Activated T-helper 1 cell treated with anti-CD3 and anti-CD28 coated beads, Interleukin-12 subunit alpha, Interleukin-12 subunit beta, Interleukin-2, Interleukin-4 antibody, amounts not matched to agents 30 ng/mL and 10 ng/mL and 1 ng/mL, durations not matched to agents 14 hours and 24 hours and 36 hours (primary cell): ENCODE measurements around the gene SPECC1L. TPM values are rescaled to one million over a fixed set of nuclear protein-coding genes. Genes with fewer than 3 reads are reported as not detected.
A peak's percentile ranks its signal among the peaks of the same experiment; 100 is the strongest.

Source experiments
- DNase-seq: peaks from one replicate; pipeline ENCODE4 v3.0.0; 2021; ENCODE audit warnings: low spot score
- H3K27ac Mint-ChIP-seq: one replicate; pipeline ENCODE4 v1.8.0; 2021; ENCODE audit warnings: mild to moderate bottlenecking, mixed read lengths
- H3K27me3 Mint-ChIP-seq: one replicate; pipeline ENCODE4 v1.8.0; 2022; ENCODE audit warnings: mild to moderate bottlenecking, moderate library complexity, mixed read lengths; ENCODE audit not compliant: insufficient read depth
- H3K36me3 Mint-ChIP-seq: one replicate; pipeline ENCODE4 v1.8.0; 2021; ENCODE audit warnings: low read depth, mixed read lengths
- H3K4me1 Mint-ChIP-seq: one replicate; pipeline ENCODE4 v1.8.0; 2021; ENCODE audit warnings: low read depth, mixed read lengths
- H3K4me3 Mint-ChIP-seq: one replicate; pipeline ENCODE4 v1.8.0; 2021; ENCODE audit warnings: mild to moderate bottlenecking, moderate library complexity, mixed read lengths
- H3K9me3 Mint-ChIP-seq: one replicate; pipeline ENCODE4 v1.8.0; 2021; ENCODE audit warnings: mixed read lengths
- intact Hi-C: fragments of 100-400 bp; cut with micrococcal nuclease; formaldehyde crosslinking; loops from one replicate; pipeline ENCODE4 v1.15.1; 2024
- total RNA-seq: library from RNA; stranded (reverse); gene quantifications from 2 replicates; pipeline ENCODE4 v1.2.3, GENCODE V29; 2022

The SPECC1L gene
- total RNA-seq, 1 donor from 2014 or later = 40.3 TPM

DNA sequence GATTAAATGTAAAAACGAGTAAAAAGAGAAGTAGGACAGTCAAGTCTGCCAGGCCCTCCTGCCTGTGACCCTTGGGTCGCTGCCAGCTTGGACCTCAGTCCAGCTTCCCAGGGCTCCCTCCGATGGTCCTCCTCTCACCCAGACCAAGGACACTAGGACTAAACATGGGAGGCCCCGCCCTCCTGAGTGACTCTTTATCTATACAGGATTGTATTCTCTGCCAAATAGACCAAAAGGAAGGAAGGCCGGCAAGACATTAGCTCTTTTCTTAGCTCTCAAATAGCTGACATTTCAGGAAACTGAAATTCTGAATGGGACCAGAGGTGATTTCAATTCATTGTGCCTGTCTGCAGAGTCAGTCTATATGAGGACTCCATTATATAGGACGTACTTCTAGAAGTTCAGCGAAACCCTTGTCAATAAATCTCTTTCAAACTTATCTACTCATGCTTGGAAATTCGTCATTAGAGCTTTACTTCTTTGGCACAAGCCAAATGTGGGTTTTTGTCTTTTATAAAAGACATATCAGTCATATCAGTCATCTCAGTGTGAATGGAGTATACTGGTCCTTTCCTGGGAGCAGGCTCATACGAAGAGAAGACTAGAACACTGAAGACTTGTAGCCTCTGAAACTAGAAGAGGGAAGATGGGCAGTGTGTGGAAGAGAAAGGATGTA lies 185.3 kb downstream of the SPECC1L start:
- Mint-ChIP-seq H3K27ac (no peak overlapping the region), H3K27me3 (no peaks in the 10 kb centered on the region), H3K4me3 (no peak overlapping the region), H3K9me3 (no peaks in the 10 kb centered on the region), H3K36me3 (no peaks in the 10 kb centered on the region), H3K4me1 (peaks cover 18% of the 10 kb centered on the region)
- no peak for DNase-seq
- intact Hi-C loops = no loop called here

DNA sequence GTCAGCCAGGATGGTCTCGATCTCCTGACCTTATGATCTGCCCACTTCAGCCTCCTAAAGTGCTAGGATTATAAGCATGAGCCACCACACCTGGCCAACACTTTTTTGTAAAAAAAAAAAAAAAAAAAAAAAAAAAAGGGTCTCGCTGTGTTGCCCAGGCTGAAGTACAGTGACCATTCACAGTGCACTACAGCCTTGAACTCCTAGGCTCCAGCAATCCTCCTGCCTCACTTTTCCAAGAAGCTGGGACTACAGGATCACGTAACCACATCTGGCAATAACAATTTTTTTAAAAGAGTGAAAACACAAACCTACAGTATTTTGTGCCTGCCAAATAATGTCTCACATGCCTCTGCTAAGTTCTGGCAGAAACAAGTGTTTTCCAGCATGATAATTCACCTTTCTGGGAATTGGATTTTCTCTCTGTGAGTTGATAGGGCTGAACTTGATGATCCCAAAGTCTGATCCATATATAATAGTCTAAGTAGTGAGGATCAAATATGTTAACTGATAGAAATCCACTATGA lies 187.3 kb downstream of the SPECC1L start:
- intact Hi-C loops = no loop called here
- H3K4me1 Mint-ChIP-seq = peaks cover 20% of the 10 kb centered on the region

DNA sequence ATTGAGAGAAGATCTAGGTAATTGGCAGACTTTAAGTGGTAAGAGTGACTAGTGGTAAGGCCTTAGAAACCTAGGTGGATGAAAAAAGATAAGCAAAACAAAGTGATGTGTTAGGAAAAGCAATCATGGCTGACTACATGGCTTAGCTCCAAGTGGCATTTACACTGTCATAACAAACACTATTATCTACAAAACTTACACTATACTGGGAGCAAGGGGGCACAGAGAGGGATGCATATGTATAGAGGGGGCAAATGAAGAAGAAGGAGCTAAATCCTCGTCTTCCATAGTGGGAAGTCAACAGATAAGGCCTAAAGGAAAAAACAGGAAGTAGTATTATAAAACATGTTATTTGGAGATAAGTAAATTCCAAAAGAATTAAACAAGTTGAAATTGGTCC lies 189.3 kb downstream of the SPECC1L start:
- Mint-ChIP-seq H3K4me3 (no peak overlapping the region), H3K27me3 (no peaks in the 10 kb centered on the region), H3K36me3 (no peaks in the 10 kb centered on the region), H3K27ac (no peak overlapping the region), H3K4me1 (peaks cover 19% of the 10 kb centered on the region), H3K9me3 (no peaks in the 10 kb centered on the region)
- DNase-seq = no peak
- intact Hi-C loops = no loop called here

More for the DNA sequence above, 187.3 kb downstream of the SPECC1L start:
- Mint-ChIP-seq H3K27ac (no peak overlapping the region), H3K9me3 (no peaks in the 10 kb centered on the region), H3K4me3 (no peak overlapping the region), H3K36me3 (no peaks in the 10 kb centered on the region), H3K27me3 (no peaks in the 10 kb centered on the region)
- DNase-seq = no peak

DNA sequence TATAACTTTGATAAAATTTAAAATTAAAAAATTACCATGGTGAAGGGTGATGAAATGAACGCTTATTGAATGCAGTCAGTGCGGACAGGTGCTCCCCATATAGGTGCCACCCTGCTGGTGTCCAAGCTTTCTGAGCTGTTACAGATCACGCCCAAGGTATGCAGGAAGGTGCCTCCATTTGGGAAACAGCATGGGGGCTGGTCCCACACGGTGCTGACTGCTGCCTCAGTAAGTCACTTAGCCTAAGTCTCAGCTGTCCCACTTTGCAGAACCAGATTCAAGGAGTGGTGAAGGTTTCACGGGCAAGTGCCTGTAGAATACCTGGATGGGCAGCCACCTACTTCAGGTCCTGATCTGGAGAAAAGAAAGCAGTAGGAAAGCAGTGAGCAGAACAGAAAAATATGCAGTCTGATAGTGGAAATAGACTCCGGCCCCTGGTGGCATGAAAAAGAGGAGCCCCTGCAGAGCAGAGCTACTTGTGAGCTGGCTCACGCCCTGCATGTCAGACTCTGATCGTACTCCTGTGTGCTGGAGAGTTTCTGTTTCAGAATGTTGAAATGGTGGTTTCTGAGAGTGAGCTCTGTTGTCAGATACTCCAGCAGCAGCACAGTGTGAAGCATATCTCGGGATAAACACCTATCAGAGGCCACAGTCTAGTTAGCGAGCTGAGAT lies 189.9 kb downstream of the SPECC1L start:
- Mint-ChIP-seq H3K4me1 (peaks cover 22% of the 10 kb centered on the region), H3K36me3 (no peaks in the 10 kb centered on the region), H3K27ac (peak overlapping the region; percentile 40), H3K9me3 (no peaks in the 10 kb centered on the region), H3K4me3 (no peak overlapping the region), H3K27me3 (no peaks in the 10 kb centered on the region)
- intact Hi-C loops = no loop called here
- peak; percentile 11 for DNase-seq

DNA sequence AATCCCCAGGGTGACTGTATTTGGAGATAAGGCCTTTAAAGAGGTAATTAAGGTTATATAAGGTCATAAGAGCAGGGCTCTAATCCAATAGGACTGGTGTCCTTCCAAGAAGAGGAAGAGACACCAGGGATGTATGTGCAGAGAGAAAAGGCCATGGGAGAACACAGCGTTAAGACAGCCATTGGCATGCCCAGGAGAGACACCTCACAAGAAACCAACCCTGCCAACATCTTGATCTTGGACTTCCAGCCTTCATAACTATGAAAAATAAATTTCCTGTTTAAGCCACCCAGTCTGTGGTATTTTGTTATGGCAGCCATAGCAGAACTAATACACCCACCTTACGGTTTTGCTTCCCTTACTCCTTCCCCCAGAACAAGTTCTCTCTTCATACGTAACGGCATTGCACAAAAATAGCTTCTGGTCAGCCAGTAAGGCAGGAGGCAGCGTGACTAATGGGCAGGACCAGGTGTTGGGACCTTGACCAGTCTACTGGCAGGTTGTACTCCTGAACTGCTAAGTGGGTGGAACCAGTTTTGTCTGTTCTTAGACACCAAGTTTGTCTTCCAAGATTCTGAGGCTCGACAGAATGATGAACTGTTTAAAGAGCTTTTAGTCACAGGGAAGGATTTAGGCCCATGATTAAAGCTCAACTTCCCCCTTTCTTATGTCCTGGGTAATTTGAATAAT lies 192.6 kb downstream of the SPECC1L start:
- H3K4me1 Mint-ChIP-seq = peaks cover 26% of the 10 kb centered on the region
- H3K4me3 Mint-ChIP-seq = no peak overlapping the region
- H3K9me3 Mint-ChIP-seq = no peaks in the 10 kb centered on the region
- intact Hi-C loops = no loop called here
- no peak overlapping the region for H3K27ac Mint-ChIP-seq
- no peak for DNase-seq
- H3K27me3 Mint-ChIP-seq = peaks cover 2% of the 10 kb centered on the region
- H3K36me3 Mint-ChIP-seq = no peaks in the 10 kb centered on the region

DNA sequence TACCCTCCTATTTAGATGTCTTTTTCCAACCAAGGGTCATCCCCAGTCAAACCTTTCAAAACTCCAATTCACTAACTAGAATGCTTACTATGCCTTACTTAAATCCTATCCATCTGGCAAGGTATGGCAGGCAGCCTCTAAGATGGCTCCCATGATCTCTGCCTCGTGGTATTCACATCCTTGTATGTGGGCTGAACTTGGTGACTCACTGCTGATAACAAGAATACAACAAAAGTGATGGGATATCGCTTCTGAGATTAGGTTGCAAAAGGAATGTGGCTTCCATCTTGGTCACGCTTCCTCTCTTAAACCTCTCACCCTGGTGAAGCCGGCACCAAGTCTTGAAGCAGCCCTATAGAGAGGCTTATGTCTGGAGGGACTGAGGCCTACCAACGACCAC lies 194.9 kb downstream of the SPECC1L start:
- no peak overlapping the region for H3K27ac Mint-ChIP-seq
- H3K9me3 Mint-ChIP-seq = no peaks in the 10 kb centered on the region
- peaks cover 2% of the 10 kb centered on the region for H3K27me3 Mint-ChIP-seq
- no peak for DNase-seq
- peaks cover 15% of the 10 kb centered on the region for H3K4me1 Mint-ChIP-seq
- H3K4me3 Mint-ChIP-seq = no peak overlapping the region
- no peaks in the 10 kb centered on the region for H3K36me3 Mint-ChIP-seq
- intact Hi-C loops = loop anchor here (5.0 kb wide), 1 partner anchor 38 kb away; the partner anchor contains the start of gene ADORA2A

DNA sequence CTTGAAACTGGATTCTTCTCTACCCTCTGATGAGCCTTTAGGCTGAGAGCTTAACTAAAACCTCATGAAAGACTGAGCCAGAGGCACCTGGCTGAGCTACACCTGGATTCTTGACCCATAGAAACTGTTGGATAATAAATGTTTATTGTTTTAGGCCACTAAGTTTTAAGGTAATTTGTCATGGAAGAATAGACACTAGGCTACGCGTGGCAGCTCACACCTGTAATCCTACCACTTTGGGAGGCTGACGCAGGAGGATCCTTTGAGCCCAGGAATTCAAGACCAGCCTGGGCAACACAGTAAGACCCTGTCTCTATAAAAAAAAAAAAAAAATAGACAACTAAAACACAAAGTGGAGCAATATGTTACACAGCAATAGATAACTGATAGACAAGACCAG lies 195.3 kb downstream of the SPECC1L start:
- intact Hi-C loops = loop anchor here (5.0 kb wide), 1 partner anchor 39 kb away; the partner anchor contains the start of gene ADORA2A
- Mint-ChIP-seq H3K27me3 (peaks cover 2% of the 10 kb centered on the region), H3K27ac (no peak overlapping the region), H3K9me3 (no peaks in the 10 kb centered on the region), H3K4me1 (peaks cover 11% of the 10 kb centered on the region), H3K36me3 (no peaks in the 10 kb centered on the region), H3K4me3 (no peak overlapping the region)
- no peak for DNase-seq

DNA sequence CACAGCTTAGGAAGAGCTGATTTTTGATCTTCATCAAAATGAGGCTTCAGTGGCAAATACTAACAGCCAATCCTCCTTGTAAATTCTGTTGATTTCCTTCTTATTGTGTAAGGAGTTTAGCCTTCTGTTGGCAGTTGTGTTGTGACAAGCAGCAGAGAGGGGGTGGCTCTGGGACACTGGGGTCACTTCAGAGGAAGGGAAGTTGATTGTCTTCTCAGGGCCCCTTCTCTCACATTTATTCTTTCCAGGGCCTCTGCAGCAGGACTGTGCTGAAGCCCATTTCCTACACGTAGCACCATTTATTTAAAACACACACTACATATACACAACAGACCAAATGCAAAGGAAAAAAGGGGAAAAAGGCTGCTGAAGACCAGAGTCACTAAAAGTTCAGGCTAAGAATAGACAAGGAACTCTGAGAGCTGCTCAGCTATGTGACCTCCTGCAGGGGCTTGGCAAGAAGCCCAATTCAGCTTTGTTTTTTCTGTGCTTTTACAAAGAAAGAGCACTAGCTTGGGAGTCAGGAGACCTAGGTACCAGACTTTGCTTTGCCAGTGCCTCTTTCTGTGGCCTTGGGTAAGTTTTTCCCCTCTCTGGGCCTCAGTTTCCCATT lies 196.2 kb downstream of the SPECC1L start:
- H3K36me3 Mint-ChIP-seq = no peaks in the 10 kb centered on the region
- no peak overlapping the region for H3K27ac Mint-ChIP-seq
- H3K9me3 Mint-ChIP-seq = no peaks in the 10 kb centered on the region
- H3K4me3 Mint-ChIP-seq = no peak overlapping the region
- H3K27me3 Mint-ChIP-seq = peaks cover 2% of the 10 kb centered on the region
- intact Hi-C loops = loop anchor here (5.0 kb wide), 1 partner anchor 40 kb away; the partner anchor contains the start of gene ADORA2A
- peaks cover 6% of the 10 kb centered on the region for H3K4me1 Mint-ChIP-seq
- no peak for DNase-seq

DNA sequence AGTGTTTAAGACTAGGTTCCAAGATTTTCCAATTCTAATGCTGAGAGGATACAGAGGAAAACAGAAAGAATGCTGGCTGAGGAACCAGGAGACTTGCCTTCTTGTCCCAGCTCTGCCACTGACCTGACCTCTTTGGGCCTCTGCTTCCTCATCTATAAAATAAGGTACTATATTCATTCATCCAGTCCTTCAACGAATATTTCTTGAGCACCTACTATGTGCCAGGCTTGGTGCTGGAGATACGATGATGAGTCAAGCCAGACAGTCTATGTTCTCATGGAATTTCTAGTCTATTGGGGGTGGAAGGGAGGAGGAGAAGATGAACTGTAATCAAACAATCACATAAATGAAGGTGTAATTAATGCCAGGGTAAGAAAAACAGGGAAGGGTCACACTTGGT lies 196.7 kb downstream of the SPECC1L start:
- peaks cover 2% of the 10 kb centered on the region for H3K27me3 Mint-ChIP-seq
- no peak for DNase-seq
- no peak overlapping the region for H3K4me3 Mint-ChIP-seq
- no peaks in the 10 kb centered on the region for H3K36me3 Mint-ChIP-seq
- H3K9me3 Mint-ChIP-seq = no peaks in the 10 kb centered on the region
- no peak overlapping the region for H3K27ac Mint-ChIP-seq
- peaks cover 6% of the 10 kb centered on the region for H3K4me1 Mint-ChIP-seq
- intact Hi-C loops = loop anchor here (5.0 kb wide), 1 partner anchor 40 kb away; the partner anchor contains the start of gene ADORA2A

Other genes starting within 250 kb of the SPECC1L start
- 0.73 and 0.83 TPM in 2 replicates for gene SUSD2, start 89.3 kb upstream of the SPECC1L start, total RNA-seq
- gene GGT5, start 25.7 kb upstream of the SPECC1L start, total RNA-seq = 0.10 TPM in 1 of 2 replicates, not detected in the other
- 27.3 and 27.7 TPM in 2 replicates for gene ADORA2A, start 156.8 kb downstream of the SPECC1L start, total RNA-seq
- gene UPB1, start 224.5 kb downstream of the SPECC1L start, total RNA-seq = 0.21 and 0.27 TPM in 2 replicates